ENCODE results near the gene KLF16.

GRCh38 chr19:1861599-1862031 lies 1.8 kb downstream of the KLF16 start:
- TF ChIP-seq CTCF (IDR thresholded peaks at IDR 0.05) (no peak), POLR2A (IDR thresholded peaks at IDR 0.05) (no peak)

Data from thyroid gland (tissue), 4 donors.